Occipital lobe (tissue), 2 donors: ENCODE measurements around the gene PUS3. TPM values are rescaled to one million over a fixed set of nuclear protein-coding genes. Genes with fewer than 3 reads are reported as not detected.

Experiments
- DNase-seq: peaks from one replicate; lab custom pipeline; 2025; lab: John Stamatoyannopoulos, UW
- total RNA-seq: library from RNA; depleted of rRNA; stranded (reverse); fragments of >200 nt; gene quantifications from one replicate; pipeline ENCODE4 v1.2.3, GENCODE V29; 2014

The PUS3 gene
- total RNA-seq, 1 donor from 2014 or later: 12.0 TPM

GRCh38 chr11:125941619-125942611, 38.9 kb upstream of the PUS3 start:
- DNase-seq: no peak

- no peak for DNase-seq
Observed at GRCh38 chr11:125941267-125941618, 38.2 kb upstream of the PUS3 start.

- no peak for DNase-seq
Observed at GRCh38 chr11:125940145-125940544, 37.1 kb upstream of the PUS3 start.

- no peak for DNase-seq
Observed at GRCh38 chr11:125939081-125939521, 36.1 kb upstream of the PUS3 start.

DNA sequence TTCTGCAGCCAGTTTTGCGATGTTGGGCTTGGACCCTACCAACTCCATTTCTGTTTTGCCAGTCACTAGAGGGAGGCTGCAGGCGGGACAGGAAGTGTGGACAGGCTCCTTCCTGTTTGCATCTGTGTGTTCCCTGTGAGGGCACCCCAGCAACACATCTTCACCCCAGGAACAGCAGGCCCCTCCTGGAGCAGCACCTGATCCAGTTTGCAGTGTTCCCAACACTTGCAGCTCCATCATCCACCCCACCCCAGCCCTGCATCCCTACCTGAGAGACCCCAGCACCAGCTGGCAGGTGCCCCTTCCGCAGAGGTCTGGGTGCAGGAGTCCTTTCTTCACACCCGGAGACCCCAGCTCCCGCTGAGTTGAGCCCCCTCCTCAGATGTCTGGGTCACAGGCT, 35.4 kb upstream of the PUS3 start:
- DNase-seq: no peak

DNA sequence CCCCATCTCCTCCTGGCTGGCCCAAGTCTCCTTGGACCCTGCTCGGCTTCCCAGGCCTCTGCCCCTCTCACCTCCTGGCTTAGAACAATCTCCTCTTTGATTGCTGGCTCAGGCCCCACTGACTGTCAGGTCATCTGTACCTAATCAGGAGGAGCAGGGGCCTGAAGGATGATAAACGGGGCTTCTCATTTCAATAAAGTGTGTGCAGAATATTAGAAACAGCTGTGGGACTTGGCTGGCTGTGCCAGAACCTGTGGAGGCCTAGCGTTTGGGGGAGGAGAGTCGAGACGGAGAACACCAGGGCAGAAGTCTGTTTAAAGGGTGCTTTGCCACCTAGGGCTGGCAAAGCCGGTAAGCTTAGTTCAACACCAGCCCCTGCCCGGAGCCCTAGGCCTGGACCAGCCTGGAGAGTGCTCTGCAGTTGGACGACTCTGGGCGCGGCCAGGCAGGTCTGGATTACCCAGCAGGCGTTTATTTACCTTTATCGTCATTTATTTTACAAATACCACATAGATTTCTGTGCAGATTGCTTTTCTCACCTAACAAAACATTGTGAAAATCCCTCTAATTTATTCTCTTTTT, 32.7 kb upstream of the PUS3 start:
- DNase-seq: no peak

- no peak for DNase-seq
Observed at GRCh38 chr11:125935056-125935455, 32.0 kb upstream of the PUS3 start.

- DNase-seq: no peak
Observed at GRCh38 chr11:125934473-125934872, 31.5 kb upstream of the PUS3 start.

DNA sequence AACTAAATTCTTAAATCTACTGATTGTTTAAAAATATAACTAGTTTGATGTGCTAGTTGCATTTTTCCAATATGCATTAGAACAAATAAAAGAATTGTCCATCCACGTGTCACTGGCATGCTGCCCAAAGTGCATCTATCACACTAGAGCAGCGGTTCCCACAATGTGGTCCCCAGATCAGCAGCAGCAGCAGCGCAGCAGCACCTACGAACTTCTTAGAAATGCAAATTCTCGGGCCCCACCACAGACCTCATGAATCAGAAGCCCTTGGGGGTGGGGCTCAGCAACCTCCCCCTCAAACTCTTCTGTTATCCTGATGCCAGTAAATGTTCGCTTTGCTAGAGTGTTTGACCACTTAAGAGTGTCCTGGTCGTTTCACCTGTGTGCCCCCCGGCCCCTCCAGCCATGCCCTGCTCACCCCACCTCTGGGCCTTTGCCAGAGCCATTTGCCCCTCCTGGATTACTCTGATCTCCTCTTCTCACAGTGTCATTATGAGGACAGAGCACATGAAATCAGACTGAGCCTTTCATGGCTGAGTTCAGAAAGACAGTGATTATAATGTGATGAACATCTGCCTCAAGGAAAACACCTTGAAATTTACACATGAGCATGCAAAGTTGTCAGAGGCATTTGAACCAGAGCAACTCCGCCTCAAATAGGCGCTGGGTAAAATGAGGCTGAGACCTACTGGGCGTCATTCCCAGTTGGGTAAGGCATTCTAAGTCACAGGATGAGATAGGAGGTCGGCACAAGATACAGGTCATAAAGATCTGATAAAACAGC, 30.2 kb upstream of the PUS3 start:
- DNase-seq: no peak

- no peak for DNase-seq
Observed at GRCh38 chr11:125932301-125932700, 29.3 kb upstream of the PUS3 start.

- no peak for DNase-seq
Observed at GRCh38 chr11:125931668-125932067, 28.7 kb upstream of the PUS3 start.

- DNase-seq: no peak
Observed at GRCh38 chr11:125931116-125931515, 28.1 kb upstream of the PUS3 start.

DNA sequence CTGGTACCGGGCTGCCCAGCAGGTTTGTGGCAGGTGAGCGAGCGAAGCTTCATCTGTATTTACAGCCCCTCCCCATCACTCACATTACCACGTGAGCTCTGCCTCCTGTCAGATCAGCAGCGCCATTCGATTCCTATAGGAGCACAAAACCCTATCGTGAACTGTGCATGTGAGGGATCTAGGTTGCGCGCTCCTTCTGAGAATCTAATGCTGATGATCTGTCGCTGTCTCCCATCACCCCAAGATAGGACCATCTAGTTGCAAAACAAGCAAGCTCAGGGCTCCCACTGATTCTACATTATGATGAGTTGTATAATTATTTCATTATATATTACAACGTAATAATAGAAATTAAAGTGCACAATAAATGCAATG, 27.1 kb upstream of the PUS3 start:
- no peak for DNase-seq

DNA sequence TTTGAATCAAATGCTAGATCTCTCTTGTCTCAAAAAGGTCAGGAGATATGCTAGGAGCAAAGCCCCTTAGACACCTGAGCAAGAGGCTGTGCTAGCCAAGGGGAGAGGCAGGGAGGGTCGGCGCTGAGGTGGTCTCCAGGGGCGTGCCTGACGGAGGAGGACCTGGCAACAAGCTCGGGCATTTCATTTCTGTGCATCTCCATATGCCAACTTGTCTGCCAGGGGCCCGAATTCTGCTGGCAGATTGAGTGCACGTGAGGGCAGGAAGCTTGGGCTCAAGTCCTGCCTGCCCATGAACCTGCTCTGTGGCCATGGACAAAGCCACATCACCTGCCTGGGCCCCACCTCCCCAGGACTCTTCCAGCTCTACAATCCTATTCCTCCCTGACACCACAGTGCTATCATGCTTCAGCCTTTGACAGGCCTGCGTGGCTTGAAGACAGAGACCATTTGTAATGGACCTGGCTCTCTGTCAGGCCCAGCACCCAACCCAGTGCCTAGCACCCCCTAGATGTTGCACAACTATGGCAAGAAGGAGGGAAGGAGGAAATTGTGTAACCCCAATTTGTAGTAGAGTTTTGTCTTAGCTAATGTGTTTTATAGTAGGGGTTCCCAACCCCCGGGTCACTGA, 26.6 kb upstream of the PUS3 start:
- DNase-seq: no peak

GRCh38 chr11:125926682-125927081, 23.7 kb upstream of the PUS3 start:
- no peak for DNase-seq

DNA sequence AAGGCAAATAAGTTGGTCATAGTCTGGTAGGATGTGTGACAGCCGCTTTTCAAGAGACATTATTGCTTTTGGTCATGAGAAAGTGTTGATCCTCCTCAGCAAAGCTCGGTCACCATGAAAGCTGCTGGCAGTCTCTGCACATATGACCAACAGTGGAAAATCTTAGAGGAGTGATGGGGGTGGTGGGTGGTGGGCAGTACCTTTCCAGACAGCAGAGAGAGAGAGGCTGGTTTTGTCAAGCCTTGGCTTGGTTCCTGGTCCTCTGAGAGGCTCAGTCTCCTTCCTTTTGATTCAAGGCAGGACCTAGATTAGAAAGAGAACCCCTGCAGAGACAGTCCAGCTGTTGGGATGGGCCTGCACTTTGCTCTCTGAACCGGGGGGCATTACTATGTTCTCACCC, 22.8 kb upstream of the PUS3 start:
- no peak for DNase-seq

- DNase-seq: no peak
Observed at GRCh38 chr11:125925247-125925740, 22.3 kb upstream of the PUS3 start.

DNA sequence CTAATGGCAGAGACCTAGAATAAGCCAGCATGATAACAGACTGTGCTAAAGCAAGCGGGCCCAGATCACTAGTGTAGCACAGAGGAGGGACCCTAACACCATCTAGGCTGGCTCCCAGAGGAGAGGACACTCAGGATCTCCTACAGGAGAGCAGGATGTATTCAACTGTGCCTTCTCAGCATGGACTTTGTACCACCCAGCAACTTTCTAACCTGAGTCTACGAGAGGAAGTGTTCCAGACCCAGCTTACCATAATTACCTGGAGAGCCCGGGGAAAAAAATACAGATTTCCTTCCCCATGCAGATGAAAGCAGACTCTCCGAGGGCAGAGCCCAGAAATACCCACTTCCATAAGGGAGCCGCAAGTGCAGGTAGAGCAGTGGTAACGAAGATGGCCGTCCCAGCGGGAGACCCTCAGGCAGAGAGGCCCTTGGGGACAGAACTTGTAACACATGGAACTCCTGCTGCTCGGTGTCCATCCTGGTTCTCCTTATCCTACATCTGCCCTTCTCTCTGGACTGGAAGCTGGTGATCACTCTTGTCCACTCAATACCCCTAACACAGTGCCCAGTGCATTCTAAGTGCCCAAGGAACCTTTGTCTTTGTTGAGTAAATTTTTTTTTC, 21.5 kb upstream of the PUS3 start:
- no peak for DNase-seq

- no peak for DNase-seq
Observed at GRCh38 chr11:125923633-125924032, 20.6 kb upstream of the PUS3 start.

GRCh38 chr11:125923012-125923579, 20.1 kb upstream of the PUS3 start:
- DNase-seq: peak; percentile 17

GRCh38 chr11:125922156-125922555, 19.1 kb upstream of the PUS3 start:
- DNase-seq: no peak
